Measurements from ENCODE around the gene TBC1D22A.
A peak's percentile ranks its signal among the peaks of the same experiment; 100 is the strongest.

The TBC1D22A gene

DNA sequence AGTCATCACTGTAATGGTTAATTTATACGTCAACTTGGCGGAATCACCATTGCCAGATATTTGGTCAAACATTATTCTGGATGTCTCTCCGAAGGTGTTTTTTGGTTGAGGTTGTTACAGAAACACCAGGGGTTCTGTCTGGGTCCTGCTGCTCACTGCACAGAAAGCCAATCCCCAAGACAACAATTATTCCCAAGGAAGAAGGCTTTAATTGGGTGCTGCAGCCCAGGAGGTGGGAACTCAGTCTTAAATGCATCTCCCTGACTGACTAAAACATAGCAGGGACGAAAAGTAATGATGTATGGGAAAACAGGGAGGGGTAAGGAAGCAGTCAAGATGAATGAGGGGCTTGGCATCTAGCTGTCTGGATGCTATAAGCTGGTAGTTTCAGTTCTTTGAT, 331.3 kb downstream of the TBC1D22A start:
- no peak for FAIRE-seq

GRCh38 chr22:47094861-47095330, 332.4 kb downstream of the TBC1D22A start:
- no peak for DNase-seq (ENCODE audit: low spot score)
- FAIRE-seq = no peak

More for the DNA sequence above, 331.3 kb downstream of the TBC1D22A start:
- DNase-seq (ENCODE audit: low spot score) = no peak

DNA sequence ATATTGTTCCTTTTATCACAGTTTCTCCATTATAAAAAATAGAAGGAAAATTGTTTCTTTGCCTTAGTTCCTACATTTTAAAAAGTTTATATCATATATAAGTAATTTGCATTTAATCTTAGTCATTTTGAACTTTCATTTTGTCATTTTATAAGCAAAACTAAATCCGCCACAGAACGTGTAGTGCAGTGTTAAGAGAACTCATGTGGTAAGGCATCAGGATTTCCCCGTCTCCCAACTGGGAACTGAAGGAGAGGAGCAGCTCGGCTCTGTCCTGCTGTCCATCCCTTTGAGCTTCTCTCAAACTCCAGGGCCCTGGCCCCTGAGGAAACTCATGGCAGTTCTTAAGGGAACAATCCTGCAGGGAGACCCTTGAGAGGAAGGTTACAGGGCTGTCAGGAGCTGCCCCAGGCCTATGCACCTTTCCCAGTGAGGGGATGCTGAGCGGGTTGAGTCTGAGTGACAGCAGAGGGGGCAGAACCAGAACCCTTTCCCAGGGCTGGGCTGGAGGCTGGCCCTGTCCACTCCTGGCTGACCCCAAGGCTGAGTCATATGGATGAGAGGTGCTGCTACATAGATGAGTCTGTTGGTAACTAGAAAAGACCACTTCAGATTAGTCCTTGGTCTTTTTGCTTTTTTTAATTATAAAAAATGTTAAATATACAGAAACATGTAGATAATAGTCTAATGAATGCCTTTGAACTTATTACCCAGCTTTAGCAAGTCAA, 333.1 kb downstream of the TBC1D22A start:
- no peak for DNase-seq (ENCODE audit: low spot score)
- FAIRE-seq = no peak

DNA sequence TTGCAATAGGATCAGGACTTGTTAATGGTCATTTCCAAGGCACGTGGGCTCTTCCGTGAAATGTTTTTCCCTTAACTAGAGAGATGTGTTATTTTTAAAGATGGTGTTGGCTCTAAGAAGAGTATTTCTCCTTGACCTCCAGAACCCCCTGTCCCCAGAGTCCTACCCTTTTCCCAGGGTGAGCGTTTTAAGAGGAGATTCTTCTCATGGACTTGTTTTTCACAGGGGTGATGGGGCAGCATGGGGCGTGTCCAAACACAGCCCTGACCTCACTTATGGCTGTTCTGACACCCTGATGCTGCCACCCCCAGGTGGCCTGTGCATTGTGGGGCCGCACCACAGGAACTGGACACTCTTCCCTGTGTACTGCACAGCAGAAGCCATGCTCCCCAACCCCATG, 335.7 kb downstream of the TBC1D22A start:
- no peak for FAIRE-seq
- DNase-seq (ENCODE audit: low spot score) = no peak

DNA sequence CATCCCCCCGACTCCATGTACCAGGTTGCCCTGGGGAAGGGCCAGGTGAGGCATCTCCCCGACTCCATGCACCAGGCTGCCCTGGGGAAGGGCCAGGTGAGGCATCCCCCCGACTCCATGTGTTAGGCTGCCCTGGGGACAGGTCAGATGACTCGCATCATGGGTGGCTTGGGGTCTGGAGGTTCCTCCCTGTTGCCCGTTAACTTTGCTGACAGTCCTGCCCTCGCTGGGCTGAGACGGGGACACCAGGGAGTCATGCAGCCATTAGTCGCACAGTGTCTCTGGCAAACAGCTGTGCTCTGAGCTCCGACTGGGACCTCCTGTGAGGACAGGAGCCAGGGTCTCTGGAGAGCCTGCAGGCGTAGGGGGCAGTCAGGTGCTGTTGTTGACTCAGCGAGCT, 336.1 kb downstream of the TBC1D22A start:
- FAIRE-seq = no peak
- no peak for DNase-seq (ENCODE audit: low spot score)

GRCh38 chr22:47100019-47100418, 337.6 kb downstream of the TBC1D22A start:
- no peak for FAIRE-seq
- DNase-seq (ENCODE audit: low spot score) = no peak

DNA sequence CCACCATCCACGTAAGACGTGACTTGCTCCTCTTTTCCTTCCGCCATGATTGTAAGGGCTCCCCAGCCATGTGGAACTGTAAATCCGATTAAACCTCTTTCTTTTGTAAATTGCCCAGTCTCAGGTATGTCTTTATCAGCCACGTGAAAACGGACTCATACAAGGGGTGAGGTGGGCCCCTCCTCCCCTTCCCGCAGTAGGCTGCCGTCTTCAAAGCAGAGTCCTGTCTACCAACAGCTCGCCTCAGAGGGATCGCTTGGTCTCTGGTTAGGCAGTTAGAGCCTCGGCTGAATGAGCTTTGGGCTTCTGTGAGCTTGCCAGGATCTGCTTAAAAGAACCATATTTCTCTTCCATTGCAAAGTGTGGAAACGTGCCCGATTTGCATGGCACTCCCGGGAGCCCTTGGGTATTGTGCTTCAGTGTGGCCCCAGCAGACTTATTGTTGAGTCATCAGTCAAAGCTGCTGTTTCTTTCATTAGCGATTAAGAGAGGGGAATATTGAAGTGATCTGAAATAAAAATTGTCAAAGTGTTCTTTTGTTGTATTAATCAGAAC, 338.3 kb downstream of the TBC1D22A start:
- DNase-seq (ENCODE audit: low spot score) (no peak), FAIRE-seq (no peak)

DNA sequence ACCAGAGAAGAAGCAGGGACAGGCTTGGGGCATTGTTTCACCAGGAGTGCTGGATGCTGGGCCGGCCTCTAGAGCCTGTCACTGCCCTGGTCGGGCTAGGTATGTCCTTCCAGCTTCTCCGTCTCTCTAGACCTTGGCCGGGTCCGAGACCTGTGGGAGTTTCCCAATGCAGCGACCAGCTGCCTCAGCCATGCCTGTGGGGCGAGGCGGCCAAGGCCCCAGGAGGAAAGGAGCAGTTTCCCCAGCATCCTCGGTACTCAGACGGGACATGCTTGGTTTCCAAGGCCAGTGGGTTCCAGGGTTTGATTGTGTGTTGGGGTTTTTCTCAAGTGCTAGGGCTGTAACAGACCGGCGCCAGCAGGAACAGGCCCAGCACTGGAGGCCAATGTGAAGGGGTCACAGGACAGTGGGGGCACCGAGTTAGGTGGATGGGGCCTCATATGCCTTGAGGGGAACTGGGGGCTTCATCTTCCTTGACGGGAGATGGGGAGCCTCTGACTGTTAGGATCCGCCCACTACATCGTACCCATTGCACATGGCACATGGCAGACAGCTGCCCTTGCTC, 339.0 kb downstream of the TBC1D22A start:
- FAIRE-seq (no peak), DNase-seq (ENCODE audit: low spot score) (no peak)

GRCh38 chr22:47102081-47102480, 339.6 kb downstream of the TBC1D22A start:
- no peak for DNase-seq (ENCODE audit: low spot score)
- FAIRE-seq = no peak

DNA sequence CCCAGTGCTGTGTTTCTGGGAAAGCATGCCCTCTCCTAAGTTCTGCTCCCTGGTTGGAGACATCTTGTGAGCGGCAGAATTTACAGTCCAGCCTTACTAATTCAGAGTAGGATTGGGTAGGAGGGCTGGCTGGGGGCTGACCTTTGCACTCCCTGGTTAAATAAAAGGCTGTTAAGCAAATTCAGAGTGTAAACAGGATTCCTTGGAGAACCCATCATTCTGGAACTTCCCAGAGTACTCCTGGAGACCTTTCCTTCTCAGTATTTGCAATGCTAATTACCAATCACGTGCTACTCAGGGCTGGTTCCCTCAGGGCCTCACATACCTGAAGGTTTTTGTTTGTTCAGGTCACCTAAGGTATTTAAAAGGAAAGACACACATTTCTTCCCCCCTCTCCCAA, 340.2 kb downstream of the TBC1D22A start:
- no peak for DNase-seq (ENCODE audit: low spot score)

GRCh38 chr22:47105085-47105484, 342.6 kb downstream of the TBC1D22A start:
- DNase-seq (ENCODE audit: low spot score) = no peak
- no peak for FAIRE-seq

More for the DNA sequence above, 340.2 kb downstream of the TBC1D22A start:
- no peak for FAIRE-seq

DNA sequence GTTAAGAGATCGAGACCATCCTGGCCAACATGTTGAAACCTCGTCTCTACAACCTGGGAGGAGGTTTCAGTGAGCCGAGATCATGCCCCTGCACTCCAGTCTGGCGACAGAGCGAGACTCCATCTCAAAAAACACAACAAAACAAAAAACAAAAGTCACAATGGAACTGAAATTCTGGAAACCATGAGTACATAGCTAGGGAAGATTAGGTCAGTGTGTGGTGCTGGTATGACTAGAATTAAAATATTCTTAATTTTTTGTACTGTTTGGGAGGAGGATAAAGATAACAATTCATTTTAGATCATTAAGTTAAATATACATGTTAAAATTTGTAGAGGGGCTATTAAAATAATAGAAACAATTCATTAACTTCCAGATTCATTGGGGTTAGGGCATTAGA, 344.4 kb downstream of the TBC1D22A start:
- DNase-seq (ENCODE audit: low spot score) = no peak
- FAIRE-seq = no peak

DNA sequence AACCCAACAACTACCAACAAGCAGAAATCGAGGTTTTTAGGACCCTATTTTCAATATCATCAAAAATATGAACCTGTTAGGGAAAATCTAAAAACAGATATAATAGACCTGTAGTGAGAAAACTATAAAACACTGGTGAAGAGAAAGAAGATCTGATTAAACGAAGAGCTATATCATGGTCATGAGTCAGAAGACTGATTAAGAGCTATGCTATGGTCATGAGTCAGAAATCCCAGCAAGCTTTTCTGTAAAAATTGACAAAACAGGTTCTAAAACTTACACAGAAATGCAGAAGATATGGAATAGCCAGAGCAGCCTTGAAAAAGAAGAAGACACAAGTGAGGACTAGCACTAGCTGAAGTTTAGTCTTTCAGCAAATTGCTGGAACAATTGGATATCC, 345.0 kb downstream of the TBC1D22A start:
- DNase-seq (ENCODE audit: low spot score) (peak; percentile 66), FAIRE-seq (peak; percentile 86)

- FAIRE-seq (no peak), DNase-seq (ENCODE audit: low spot score) (no peak)
These were observed 348.5 kb downstream of the TBC1D22A start for GRCh38 chr22:47110817-47111443.

GRCh38 chr22:47111626-47112581, 349.5 kb downstream of the TBC1D22A start:
- DNase-seq (ENCODE audit: low spot score) (no peak), FAIRE-seq (no peak)

GRCh38 chr22:47112582-47112965, 350.1 kb downstream of the TBC1D22A start:
- no peak for DNase-seq (ENCODE audit: low spot score)
- no peak for FAIRE-seq

DNA sequence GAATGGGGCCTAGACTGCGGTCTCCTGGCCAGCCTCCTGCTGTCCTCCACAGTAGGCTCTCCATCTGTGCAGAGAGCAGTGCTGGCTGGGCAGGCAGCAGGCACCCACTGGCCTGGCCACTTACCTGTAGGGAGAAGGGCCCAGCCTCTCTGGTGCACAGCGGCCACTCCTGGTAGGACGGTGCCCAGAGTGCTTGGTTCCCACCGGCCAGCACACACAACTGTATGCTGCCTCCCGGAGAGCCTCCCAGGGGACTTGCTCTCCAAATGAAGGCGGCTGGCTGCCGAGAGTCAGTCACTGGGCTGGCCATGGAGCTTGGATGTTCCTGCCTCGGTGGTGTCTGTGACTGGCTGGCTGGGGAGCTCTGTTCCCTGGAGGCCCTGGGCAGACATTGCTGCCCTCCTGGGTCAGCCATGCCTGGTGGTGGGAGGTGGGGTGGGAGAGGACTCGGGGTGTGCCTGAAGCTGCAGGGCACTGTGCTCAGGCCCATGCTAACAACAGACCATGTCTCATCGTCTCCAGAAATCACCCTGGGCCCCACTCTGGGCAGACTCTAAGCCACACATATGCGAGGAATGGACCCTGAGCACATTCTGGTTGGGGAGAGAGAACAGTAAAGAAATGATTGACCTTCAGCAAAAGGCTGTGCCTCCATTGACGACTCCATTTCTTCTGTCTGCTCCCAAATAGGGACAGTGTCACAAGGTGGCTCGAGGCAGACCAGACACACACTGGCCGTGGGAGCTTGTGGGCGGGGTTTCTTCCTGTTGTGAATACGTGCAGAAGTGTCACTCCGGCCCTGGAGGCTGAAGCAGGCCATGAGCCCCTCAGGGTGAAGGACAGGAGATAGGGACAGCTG, 350.8 kb downstream of the TBC1D22A start:
- FAIRE-seq (no peak), DNase-seq (ENCODE audit: low spot score) (no peak)

DNA sequence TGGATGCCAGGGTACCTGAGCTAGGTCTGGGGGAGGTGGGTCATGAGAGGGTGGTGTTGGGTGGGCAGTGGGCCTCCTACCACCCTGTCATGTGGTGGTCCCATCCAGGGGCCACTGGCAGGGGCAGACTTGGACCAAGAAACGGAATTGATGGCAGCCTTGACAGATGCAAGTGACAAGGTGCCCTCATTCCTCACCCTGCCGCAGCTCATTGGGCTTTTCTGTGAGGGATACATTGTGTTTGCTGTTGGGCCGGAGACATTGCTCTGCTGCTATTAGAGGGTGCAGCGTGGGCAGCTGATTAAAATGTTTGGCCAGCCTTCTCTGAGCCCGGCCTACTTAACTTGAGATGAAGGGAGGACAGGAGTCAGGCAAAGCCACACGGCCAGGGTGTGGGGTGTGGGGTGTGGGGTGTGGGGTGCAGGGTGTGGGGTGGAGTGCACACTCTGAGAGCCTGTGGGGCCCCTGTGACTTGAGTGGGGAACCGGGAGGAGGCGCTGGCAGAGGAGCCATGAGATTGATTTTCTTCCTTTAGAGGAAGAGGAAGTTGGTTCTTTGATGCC, 351.5 kb downstream of the TBC1D22A start:
- DNase-seq (ENCODE audit: low spot score) (no peak), FAIRE-seq (no peak)

DNA sequence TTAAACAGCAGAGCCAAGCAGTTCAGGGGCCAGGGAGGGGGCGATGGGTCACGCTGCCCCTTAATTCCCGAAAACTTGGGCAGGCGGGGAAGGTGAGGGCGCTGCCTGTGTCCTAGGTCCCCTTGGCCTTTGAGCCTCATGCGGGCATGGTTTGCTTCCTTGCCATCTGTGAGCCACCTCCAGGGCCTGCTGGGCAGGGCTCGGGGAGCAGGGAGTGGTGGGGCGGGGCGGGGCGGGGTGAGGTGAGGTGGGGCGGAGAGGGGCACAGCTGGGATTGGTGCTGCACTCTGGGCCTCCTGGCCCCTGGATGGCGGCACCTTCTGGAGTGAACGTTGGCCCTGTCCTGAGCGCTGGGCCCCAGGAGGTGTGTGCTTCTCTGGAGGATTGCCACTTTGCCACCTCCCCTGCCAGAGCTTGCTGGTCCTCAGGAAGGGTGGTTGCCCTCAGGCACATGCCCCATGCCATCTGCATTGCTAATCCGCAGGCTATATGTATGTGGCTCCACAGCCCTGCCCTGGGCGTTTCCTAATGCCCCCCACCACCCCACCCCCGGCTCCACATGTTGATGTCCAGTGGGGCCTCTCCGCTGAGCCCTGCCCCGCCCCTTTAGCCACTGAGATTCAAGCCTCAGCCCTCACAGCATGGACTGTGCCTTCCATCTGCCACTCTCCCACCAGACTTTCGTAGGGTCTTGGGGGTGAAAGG, 352.5 kb downstream of the TBC1D22A start:
- no peak for DNase-seq (ENCODE audit: low spot score)
- no peak for FAIRE-seq
